SK-N-SH (cell line): ENCODE measurements around the gene NFIA. TPM values are rescaled to one million over a fixed set of nuclear protein-coding genes. Genes with fewer than 3 reads are reported as not detected.

Source experiments
- CTCF ChIA-PET: fragments of 300-600, 350-600 bp; formaldehyde crosslinking; extraction: SDS; loops from one replicate; lab custom pipeline; 2021; lab: Yijun Ruan, JAX
- POLR2A ChIA-PET: fragments of 350-600 bp; sonication (Branson Sonifier 250); formaldehyde crosslinking; extraction: SDS; loops from one replicate; lab custom pipeline; 2020; ENCODE audit warnings: antibody characterized with exemption, inconsistent platforms; lab: Yijun Ruan, JAX
- DNase-seq: peaks from one replicate; pipeline ENCODE4 v3.0.0; 2012
- H2AFZ ChIP-seq: fragments of 200-600 bp; sonication (generic); 2 replicates; pipeline ENCODE4 v1.8.1; 2016; ENCODE audit warnings: antibody characterized with exemption, mild to moderate bottlenecking, low read depth
- H3F3A ChIP-seq: fragments of 200-600 bp; sonication (generic); replicated peaks from 2 replicates; pipeline ENCODE3; 2016; ENCODE audit warnings: antibody characterized with exemption, mild to moderate bottlenecking; ENCODE audit not compliant: insufficient read depth
- H3K27ac ChIP-seq, 2 experiments: fragments of 200-500 bp in 1 of 2; fragments of 200-600 bp in 1 of 2; sonication (Bioruptor generic) in 1 of 2; sonication (generic), shearing (Covaris generic) in 1 of 2; 2 replicates each; pipeline versions ENCODE4 v1.5.1 to v1.6.1; 2014 to 2016; ENCODE audit warnings: low read depth in 2 of 2, inconsistent platforms in 1 of 2, low read length in 1 of 2, mild to moderate bottlenecking in 1 of 2, mixed read lengths in 1 of 2
- H3K27me3 ChIP-seq: fragments of 200-600 bp; sonication (generic), shearing (Covaris generic); 2 replicates; pipeline ENCODE4 v1.6.1; 2016; ENCODE audit warnings: mixed run types; ENCODE audit not compliant: insufficient read depth
- H3K36me3 ChIP-seq, 2 experiments: fragments of 200-500 bp in 1 of 2; fragments of 200-600 bp in 1 of 2; sonication (Bioruptor generic) in 1 of 2; sonication (generic) in 1 of 2; replicated peaks in 1 of 2; 2 replicates each; pipeline versions ENCODE3 to v1.5.1; 2014 to 2016; ENCODE audit warnings: low read length in 1 of 2, mild to moderate bottlenecking in 1 of 2; ENCODE audit not compliant: insufficient read depth in 2 of 2, control insufficient read depth in 1 of 2
- H3K4me1 ChIP-seq, 2 experiments: fragments of 200-500 bp in 1 of 2; fragments of 200-600 bp in 1 of 2; sonication (Bioruptor generic) in 1 of 2; sonication (generic), shearing (Covaris generic) in 1 of 2; 2 replicates each; pipeline versions ENCODE4 v1.5.1 to v1.6.1; 2014 to 2016; ENCODE audit warnings: low read depth in 1 of 2, low read length in 1 of 2, mixed run types in 1 of 2; ENCODE audit not compliant: insufficient read depth in 2 of 2, control insufficient read depth in 1 of 2
- H3K4me2 ChIP-seq: fragments of 200-600 bp; sonication (generic), shearing (Covaris generic); 2 replicates; pipeline ENCODE4 v1.6.1; 2017; ENCODE audit warnings: mixed run types
- H3K4me3 ChIP-seq, 2 experiments: fragments of 200-500 bp in 1 of 2; fragments of 200-600 bp in 1 of 2; sonication (Bioruptor generic) in 1 of 2; sonication (generic), shearing (Covaris generic) in 1 of 2; 2 replicates each; pipeline versions ENCODE4 v1.5.1 to v1.8.1; 2014 to 2016; ENCODE audit warnings: low read depth in 2 of 2, inconsistent platforms in 1 of 2, low read length in 1 of 2, mild to moderate bottlenecking in 1 of 2, mixed read lengths in 1 of 2, moderate library complexity in 1 of 2
- H3K79me2 ChIP-seq: fragments of 200-600 bp; sonication (generic); 2 replicates; pipeline ENCODE4 v1.8.1; 2017; ENCODE audit warnings: mild to moderate bottlenecking; ENCODE audit not compliant: insufficient read depth
- H3K9ac ChIP-seq: fragments of 200-600 bp; sonication (generic); 2 replicates; pipeline ENCODE4 v1.6.1; 2017; ENCODE audit warnings: mixed run types
- H3K9me2 ChIP-seq: fragments of 200-600 bp; sonication (generic); 2 replicates; pipeline ENCODE4 v1.6.1; 2017; ENCODE audit warnings: mixed run types
- H3K9me3 ChIP-seq: fragments of 200-600 bp; sonication (generic); 2 replicates; pipeline ENCODE4 v1.6.1; 2017; ENCODE audit warnings: mixed run types, mild to moderate bottlenecking, moderate library complexity
- H4K20me1 ChIP-seq: fragments of 200-600 bp; sonication (generic); 2 replicates; pipeline ENCODE4 v1.6.1; 2017; ENCODE audit warnings: mild to moderate bottlenecking, mixed run types; ENCODE audit not compliant: insufficient read depth
- CHD2 ChIP-seq: fragments of 150-350 bp; IDR thresholded peaks from 2 replicates; pipeline ENCODE4 v1.6.1; 2018; ENCODE audit warnings: low read length; ENCODE audit not compliant: partially characterized antibody
- EZH2phosphoT487 ChIP-seq: fragments of 200-600 bp; sonication (generic); IDR thresholded peaks from 2 replicates; pipeline ENCODE4 v1.6.1; 2017; ENCODE audit warnings: low read depth, mixed run types, mild to moderate bottlenecking, antibody characterized with exemption, moderate library complexity, borderline replicate concordance
- FOSL2 ChIP-seq: IDR thresholded peaks from 2 replicates; pipeline ENCODE4 v1.4.0; 2012; ENCODE audit warnings: low read depth, mild to moderate bottlenecking, moderate library complexity, borderline replicate concordance
- JUND ChIP-seq: IDR thresholded peaks from 2 replicates; pipeline ENCODE4 v1.4.0; 2012
- MAX ChIP-seq: IDR thresholded peaks from 2 replicates; pipeline ENCODE4 v1.4.0; 2012; ENCODE audit warnings: low read depth
- NFIC ChIP-seq: IDR thresholded peaks from 2 replicates; pipeline ENCODE4 v1.4.0; 2012; ENCODE audit warnings: borderline replicate concordance
- PBX3 ChIP-seq: IDR thresholded peaks from 2 replicates; pipeline ENCODE4; 2012
- SMC3 ChIP-seq: IDR thresholded peaks from 2 replicates; pipeline ENCODE4 v1.6.1; 2012; ENCODE audit warnings: low read depth, low read length, improper control_type of control experiment
- USF1 ChIP-seq: IDR thresholded peaks from 2 replicates; pipeline ENCODE4 v1.4.0; 2012; ENCODE audit warnings: low read depth, borderline replicate concordance
- WGBS: methylation state at CpG from one replicate; pipeline ENCODE4 v1.1.6; 2017; ENCODE audit warnings: low lambda C conversion rate; 5-methylcytosine and 5-hydroxymethylcytosine counted together
- polyA plus RNA-seq, 3 experiments: library from polyadenylated mRNA; depleted of rRNA; stranded (reverse); fragments of >200 nt; gene quantifications; 2 replicates each; pipeline ENCODE4 v1.2.3, GENCODE V29; 2012

NFIA gene
- polyA plus RNA-seq, 1 of the 3 experiments (the other 2 are of a cell fraction), result 3.3 TPM

GRCh38 chr1:61089338-61089737 lies 7.0 kb downstream of the NFIA start:
- no peak overlapping the region for H3K9ac ChIP-seq
- peaks cover 8 to 15% of the 10 kb centered on the region in 2 experiments; a peak in 3 of 4 replicates for H3K4me1 ChIP-seq
- H3K36me3 ChIP-seq, result peaks cover 22 to 32% of the 10 kb centered on the region in 2 experiments
- DNase-seq, result no peak
- no peaks in the 10 kb centered on the region for H3K9me2 ChIP-seq
- ChIA-PET POLR2A (no interaction called here), CTCF (interaction anchor here (0.7 to 0.8 kb wide), 2 partner anchors 10 to 26 kb away, joined by 3 read pairs; no protein-coding TSS in a partner anchor)
- H3K27me3 ChIP-seq, result no peaks in the 10 kb centered on the region
- peaks cover 9% of the 10 kb centered on the region for H3F3A ChIP-seq
- H3K27ac ChIP-seq, result no peak overlapping the region
- no peak overlapping the region for H3K4me2 ChIP-seq
- H3K9me3 ChIP-seq, result no peaks in the 10 kb centered on the region
- WGBS, result 72% methylated on average over 4 of the region's 4 CpGs
- H2AFZ ChIP-seq, result no peak overlapping the region
- no peaks in the 10 kb centered on the region for H4K20me1 ChIP-seq
- H3K79me2 ChIP-seq, result peaks cover 58% of the 10 kb centered on the region
- no peak for TF ChIP-seq FOSL2
- no peak overlapping the region for H3K4me3 ChIP-seq

- Histone ChIP-seq H3K27me3 (no peaks in the 10 kb centered on the region), H3K4me2 (no peak overlapping the region), H3K4me1 (peaks cover 4 to 16% of the 10 kb centered on the region in 2 experiments; a peak in 3 of 4 replicates), H3K9me3 (no peaks in the 10 kb centered on the region), H3K9ac (no peak overlapping the region), H4K20me1 (no peaks in the 10 kb centered on the region), H2AFZ (no peak overlapping the region), H3K36me3 (peaks cover 22 to 32% of the 10 kb centered on the region in 2 experiments), H3F3A (peaks cover 5% of the 10 kb centered on the region), H3K4me3 (no peak overlapping the region), H3K9me2 (no peaks in the 10 kb centered on the region), H3K79me2 (peaks cover 58% of the 10 kb centered on the region), H3K27ac (no peak overlapping the region)
- TF ChIP-seq FOSL2, result no peak
- TF ChIP-seq USF1, result no peak
- TF ChIP-seq EZH2phosphoT487, result no peak
- TF ChIP-seq MAX, result no peak
- TF ChIP-seq CHD2, result no peak
- no peak for TF ChIP-seq PBX3
- TF ChIP-seq SMC3, result no peak
- no peak for TF ChIP-seq NFIC
- TF ChIP-seq JUND, result no peak
- ChIA-PET CTCF (interaction anchor here (0.8 kb wide), 1 partner anchor 26 kb away, joined by 3 read pairs; no protein-coding TSS in a partner anchor), POLR2A (no interaction called here)
- DNase-seq, result no peak
These were observed 7.4 kb downstream of the NFIA start for GRCh38 chr1:61089741-61090140.
